Activated CD4-positive, alpha-beta T cell treated with anti-CD3 and anti-CD28 coated beads, Interleukin-2, Interleukin-6, amounts not matched to agents 100 ng/mL and 50 ng/mL, durations not matched to agents 16 hours and 8 hours (primary cell): ENCODE results near the gene TFPI.

ENCODE experiments used
- DNase-seq: peaks from one replicate; pipeline ENCODE4 v3.0.0-alpha.2; 2020

The TFPI gene

DNA sequence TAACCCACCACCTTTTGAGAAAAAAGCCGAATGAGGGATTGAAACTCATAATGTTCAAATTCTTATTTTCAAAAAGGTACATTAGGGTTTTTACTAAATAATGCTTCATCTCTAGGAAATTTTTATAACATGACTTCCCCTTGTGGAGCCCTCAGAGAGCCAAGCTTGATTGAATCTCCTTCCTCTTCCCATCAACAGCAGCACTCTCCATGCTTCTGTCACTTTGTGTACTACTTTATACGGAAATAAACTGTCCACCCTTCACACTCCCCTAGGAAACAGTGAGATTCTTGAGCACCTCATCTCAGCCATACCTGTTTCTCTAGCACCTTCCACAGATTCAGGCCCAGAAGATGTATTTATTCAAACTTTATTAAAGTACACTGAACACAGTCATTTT lies 51.8 kb downstream of the TFPI start:
- no peak for DNase-seq

- DNase-seq: no peak
Observed at GRCh38 chr2:187500585-187501359, 53.5 kb downstream of the TFPI start.

- DNase-seq: peak; percentile 62
Observed at GRCh38 chr2:187499941-187500532, 54.2 kb downstream of the TFPI start.

- peak; percentile 3 for DNase-seq
Observed at GRCh38 chr2:187497858-187498463, 56.3 kb downstream of the TFPI start.

DNA sequence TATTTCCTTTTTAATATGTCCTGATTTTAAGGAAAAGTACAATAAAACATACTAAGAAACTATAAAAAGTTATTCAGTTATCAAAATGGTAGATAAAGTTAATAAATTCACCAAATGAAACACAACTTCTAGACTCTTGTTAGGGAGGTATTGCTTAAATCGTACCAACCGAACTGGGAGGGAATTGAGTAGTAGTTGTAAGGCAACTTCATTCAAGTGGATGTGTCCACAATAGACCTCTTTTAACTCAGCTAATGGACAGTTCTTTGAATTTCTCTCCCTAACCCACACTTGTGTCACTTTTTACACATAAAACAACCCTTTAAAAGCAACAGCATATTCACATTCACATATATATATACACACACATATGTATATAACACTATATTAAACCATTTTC lies 57.1 kb downstream of the TFPI start:
- DNase-seq: no peak

DNA sequence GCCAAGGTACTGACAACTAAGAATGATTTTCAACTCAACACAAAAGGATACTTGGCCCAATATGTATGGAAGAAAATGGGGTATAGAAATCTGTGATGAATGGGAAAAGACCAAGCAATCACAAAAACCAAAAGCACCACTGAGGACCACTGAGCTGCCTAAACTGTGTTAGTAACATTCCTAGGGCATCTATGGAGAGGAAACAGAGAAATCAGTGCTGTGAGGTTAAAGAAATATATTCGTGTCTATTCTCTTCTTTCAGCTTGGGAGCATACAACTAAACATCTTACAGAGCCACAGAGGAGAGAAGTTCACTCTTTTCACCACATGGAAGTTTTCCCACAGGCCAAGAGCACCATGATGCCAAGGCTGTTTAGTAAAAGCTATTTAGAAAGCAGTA lies 58.9 kb downstream of the TFPI start:
- DNase-seq: no peak

DNA sequence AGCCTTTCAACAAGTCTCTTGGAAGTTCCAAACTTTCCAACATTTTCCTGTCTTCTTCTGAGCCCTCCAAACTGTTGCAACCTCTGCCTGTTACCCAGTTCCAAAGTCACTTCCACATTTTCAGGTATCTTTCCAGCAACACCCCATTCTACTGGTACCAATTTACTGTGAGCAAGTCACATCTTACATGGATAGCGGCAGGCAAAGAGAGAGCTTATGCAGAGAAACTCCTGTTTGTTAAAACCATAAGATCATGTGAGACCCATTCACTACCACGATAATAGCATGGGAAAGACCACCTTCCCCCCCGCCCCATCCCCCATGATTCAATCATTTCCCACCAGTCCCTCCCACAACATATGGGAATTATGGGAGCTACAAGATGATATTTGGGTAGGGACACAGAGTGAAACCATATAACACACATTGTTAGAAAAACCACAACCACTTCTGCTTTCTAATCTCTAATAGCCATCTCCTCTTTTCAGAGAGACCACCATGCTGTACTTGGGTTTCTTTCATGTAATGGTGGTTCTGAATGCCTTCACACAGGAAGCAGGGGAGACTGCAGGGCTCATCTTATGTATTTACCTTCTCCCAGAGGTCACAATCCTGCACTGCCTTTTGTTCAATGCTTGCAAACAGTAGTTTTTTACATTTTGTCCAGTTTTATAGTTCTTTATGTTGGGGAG lies 60.2 kb downstream of the TFPI start:
- no peak for DNase-seq

GRCh38 chr2:187493180-187493579 lies 61.1 kb downstream of the TFPI start:
- DNase-seq: no peak

DNA sequence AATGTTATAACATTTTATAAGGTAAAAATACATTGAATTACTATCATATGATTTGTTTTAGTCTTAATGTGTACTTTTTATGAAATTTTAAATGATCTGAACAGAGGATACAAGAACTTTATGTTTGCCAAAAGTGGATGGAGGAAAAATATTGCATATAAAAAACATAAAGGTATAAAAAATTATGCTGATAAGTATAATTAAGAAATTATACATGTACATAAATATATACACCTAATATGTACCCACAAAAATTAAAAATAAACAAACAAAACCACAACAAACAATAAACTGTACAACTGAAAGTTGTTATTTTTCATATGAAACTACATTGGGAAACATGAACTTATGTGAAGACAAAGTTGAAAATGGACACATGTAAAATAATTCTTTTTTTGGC lies 68.0 kb downstream of the TFPI start:
- no peak for DNase-seq

GRCh38 chr2:187485523-187485922 lies 68.7 kb downstream of the TFPI start:
- no peak for DNase-seq

- no peak for DNase-seq
Observed at GRCh38 chr2:187483537-187483936, 70.7 kb downstream of the TFPI start.

DNA sequence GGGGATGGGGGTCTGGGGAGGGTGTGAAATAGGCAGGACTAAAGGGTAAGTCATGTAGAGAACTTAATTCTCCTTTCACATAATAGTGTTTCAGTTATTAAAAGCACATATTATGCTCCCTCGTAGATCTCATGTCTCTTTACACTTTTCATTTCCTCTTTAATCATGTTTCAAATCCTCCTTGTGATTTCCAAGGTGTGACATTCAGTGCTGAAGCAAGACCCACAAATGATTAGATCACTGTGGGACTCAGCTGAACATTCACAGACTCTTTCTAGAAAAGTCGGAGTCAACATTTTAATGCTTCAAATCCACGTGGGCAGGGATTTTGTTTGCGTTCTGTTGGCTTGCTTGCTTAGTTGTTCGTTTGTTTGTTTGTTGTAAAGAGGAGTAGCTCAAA lies 71.4 kb downstream of the TFPI start:
- no peak for DNase-seq

- DNase-seq: no peak
Observed at GRCh38 chr2:187481543-187481942, 72.7 kb downstream of the TFPI start.

GRCh38 chr2:187478719-187479118 lies 75.5 kb downstream of the TFPI start:
- DNase-seq: no peak

DNA sequence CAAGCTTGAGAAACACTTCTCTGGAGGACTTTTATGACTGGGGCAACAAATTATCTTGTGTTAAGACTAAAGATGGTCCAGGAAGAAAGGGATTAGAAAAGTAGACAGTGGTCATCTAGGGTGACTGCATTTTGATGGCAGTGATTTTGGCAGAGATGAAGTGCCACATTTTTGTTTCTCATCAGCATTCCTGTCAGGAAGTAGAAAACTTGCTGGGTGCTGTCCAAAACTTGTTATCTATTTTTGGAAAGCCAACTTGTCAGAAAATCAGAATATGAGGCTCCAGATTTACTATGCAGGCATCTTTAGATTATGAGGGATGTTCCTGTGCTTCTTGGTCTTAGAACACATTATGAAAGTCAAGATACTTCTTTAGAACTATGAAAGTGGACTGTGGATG lies 77.2 kb downstream of the TFPI start:
- no peak for DNase-seq

- DNase-seq: no peak
Observed at GRCh38 chr2:187475499-187476248, 78.6 kb downstream of the TFPI start.

DNA sequence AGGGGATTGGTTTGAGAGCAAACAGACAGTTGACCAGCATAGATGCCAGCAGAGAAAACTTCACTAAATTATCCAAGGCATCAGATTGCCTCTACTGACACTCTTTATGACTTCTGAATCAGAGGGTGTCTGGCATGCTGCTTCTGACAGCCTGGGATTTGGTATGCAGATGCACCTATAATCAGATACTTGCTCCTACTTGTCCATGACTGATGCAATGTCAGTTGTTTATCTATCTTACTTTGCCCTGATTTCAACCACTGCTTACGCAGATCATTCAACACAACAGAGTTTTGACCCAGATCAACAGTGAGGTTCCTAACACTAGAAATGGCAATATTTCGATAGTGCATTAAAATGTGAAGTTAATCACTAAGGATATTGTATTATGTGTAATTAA lies 83.5 kb downstream of the TFPI start:
- DNase-seq: no peak

DNA sequence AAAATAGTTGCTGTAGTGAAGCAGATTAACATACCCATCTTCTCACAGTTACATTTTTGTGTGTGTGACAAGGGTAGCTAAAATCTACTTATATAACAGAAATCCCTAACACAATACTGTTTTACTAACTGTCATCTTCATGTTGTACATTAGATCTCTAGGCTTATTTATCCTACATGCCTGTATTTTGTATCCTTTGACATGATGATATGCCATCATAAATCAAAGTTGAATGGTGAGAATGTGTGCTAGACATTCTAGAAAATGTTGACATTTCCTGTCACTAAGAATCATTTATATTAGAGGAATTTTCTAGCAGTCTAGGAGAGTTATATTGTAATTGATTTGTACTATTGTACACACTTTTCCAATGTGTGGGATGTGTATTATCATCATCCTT lies 84.7 kb downstream of the TFPI start:
- DNase-seq: no peak

DNA sequence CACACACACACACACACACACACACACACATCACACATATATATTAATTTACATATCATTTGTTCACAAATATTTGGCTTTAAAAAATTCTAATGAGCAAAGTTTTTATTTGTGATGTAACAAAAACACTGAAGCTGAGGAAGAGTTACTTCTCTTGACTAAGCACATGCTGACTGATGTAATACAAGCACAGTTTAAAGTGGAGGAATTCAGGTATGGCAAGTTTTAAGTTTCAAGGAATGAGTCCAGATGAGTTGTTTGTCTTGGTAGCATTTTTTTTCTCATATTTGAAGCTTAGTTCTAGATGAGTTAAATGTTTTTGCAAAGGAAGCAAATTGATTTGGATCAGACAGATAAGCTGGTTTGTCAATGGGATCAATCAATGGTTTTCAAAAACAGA lies 86.0 kb downstream of the TFPI start:
- no peak for DNase-seq

- DNase-seq: no peak
Observed at GRCh38 chr2:187466129-187466792, 88.0 kb downstream of the TFPI start.

GRCh38 chr2:187462839-187463238 lies 91.4 kb downstream of the TFPI start:
- DNase-seq: no peak
